ENCODE results near the gene ALDH3A1.

Gene ALDH3A1

DNA sequence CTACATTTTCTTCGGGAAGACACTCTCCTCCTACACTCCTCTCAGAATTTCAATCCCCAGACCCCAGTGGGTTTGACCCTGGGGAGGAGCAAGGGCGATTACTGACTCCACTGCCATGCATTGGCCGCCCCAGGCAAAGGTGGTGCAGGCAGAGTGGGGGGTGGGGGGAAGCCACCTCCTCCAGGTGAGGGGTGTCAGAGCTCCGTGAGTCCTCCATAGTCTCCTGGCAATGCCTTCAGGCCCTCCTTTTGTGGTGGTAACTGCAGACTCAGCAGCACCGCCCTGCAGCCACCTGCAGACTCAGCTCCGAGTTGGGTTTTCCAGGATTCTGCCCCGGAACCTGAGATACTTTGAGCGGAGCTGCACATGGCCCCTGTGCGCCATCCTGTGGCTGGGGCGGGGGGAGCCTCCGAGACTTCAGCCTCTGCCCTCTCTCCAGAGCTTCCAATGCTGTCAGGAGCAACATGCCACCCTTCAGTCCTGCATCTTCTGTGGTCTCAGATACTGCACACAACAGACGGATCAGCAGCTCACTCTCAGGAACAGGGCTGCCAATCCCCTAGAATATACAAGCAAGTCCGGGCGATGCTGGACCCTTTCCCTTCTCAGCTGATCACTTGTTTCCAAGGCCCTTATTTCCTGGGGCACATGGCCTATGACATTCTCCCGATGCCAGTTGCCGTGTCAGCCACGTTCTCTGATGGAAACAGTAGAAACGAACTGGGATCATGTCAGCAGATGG is 29.3 kb downstream of the ALDH3A1 start:
- DNase-seq: no peak

DNA sequence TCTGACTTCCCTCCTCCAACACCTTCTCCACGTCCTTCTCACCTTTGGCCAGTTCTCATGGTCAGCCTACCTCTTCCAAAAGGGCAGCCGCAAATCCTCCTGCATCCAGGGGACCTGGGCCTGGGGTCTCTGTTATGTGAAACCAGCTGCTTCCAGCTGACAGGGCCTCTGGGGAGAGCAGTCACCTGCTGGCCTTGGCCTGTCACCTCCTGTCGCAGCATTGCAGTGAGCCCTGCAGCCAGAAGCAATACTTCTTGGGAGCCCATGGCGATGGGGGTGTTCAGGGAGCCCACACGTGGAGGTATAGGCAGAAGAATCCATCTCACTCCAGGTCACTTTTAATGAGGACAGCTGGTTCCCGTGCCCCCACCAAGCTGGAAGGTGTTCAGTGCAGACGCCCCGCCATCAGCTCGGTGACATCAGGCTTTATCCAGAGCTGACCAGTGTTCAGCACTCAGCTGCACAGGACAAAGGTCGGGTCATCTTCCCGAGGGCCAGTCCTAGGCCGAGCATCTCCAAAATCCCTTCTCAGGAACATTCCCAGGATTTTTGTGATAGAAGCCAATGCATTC is 30.0 kb downstream of the ALDH3A1 start:
- no peak for DNase-seq

GRCh38 chr17:19717411-19717908 is 30.6 kb downstream of the ALDH3A1 start:
- DNase-seq: no peak

DNA sequence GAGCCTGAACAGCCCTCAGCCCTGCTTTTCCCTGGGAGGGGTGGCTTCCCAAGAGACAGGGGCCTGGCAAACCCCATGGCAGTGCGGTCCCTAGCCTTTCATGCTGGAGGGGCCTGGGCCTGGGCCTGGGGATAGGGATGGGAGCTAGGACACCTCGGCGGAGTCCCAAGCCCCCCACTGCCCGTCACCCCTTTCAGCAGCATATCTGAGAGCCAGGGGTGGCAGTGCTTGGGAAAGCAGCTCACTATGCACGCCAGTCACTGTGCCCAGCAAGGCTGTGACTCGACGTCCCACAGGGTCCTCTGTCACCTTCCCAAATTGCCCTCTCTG is 31.1 kb downstream of the ALDH3A1 start:
- no peak for DNase-seq

DNA sequence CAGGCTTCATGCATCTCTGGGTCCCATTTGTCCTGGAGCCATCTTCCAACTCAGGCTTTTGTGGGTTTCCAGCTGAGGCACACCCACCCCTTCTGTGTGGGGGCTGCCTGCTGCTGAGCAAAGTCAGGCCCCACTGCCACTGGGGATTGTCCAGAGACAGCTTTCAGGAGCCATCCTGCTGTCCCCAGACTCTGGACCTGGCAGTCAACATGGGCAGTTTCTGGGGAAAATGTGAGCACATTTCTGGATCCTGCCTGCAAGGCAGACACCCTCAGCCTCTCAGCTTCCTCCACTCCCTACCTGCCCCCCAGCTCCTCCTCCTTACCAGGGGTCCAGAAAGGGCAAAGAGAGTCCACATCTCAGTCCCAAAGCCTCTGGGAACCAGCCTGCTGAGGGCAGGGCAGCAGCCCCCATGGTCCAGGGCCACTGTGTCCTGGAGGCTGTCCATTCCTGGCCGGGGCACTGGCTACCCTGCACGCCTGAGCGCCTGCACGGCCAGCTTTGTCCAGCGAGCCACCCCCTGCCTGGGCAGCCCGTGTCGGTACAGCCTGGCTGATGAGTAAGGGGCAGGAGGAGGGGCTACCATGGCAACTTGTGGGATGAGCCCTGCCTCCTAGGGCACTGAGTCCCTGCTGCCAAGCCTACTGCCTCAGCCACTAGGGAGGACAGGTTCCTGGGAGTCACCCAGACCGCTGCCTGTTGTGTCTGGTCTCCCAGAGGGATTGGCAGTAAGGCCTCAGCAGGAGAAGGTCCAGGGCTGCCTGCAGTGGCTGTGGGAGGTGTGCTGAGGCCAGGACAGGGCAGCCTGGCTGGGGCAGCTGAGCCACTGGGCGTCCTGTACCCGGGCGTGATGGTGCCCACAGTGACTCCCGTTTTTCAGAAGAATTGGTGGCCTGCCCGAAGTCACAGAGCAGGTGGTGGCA is 31.7 kb downstream of the ALDH3A1 start, which contains the start of gene SLC47A2:
SLC47A2 (minus strand) TSS at position 477 of the 923 bp plus-strand sequence; CDS start at position 448, 29 bp downstream.
- no peak for DNase-seq

DNA sequence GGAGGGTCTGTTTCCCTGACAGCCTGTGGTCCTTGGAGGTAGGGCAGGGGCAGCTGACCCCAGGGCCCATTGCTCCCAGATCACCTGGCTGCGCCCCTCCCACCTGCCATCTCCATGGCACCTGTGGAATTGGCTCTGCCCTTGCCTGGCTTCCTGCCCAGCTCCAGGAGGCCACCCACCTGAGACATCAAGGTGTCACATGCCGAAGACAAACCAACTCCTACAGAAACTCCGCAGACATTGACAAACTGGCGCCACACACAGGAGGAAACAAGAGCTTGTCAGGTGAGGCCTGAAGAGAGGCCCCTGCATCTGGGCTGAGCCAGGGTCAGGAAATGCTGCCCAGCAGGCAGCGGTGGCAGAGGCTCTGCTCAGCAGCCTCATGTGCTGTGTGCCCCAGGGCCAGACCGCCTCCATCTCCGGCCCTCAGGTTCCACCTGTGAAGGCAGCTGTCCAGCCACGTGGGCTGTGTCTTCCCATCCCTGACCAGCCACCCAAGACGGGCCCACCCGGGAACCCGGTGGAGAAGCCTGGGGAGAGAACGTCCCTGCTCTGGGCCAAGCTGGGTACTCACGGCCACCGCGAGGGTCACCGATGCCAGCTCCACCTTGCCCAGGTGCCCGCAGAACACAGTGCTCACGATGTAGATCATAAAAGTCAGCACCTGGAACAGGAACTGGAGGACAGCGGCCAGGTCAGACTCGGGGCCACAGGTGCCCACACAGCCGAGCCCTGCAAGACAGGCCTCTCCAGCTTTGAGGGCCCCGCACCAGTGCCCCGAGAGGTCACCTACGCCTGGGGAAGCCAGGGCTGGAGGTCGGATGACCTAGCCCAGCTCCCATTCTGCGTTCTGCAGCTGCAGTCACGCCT is 33.3 kb downstream of the ALDH3A1 start:
- DNase-seq: no peak

DNA sequence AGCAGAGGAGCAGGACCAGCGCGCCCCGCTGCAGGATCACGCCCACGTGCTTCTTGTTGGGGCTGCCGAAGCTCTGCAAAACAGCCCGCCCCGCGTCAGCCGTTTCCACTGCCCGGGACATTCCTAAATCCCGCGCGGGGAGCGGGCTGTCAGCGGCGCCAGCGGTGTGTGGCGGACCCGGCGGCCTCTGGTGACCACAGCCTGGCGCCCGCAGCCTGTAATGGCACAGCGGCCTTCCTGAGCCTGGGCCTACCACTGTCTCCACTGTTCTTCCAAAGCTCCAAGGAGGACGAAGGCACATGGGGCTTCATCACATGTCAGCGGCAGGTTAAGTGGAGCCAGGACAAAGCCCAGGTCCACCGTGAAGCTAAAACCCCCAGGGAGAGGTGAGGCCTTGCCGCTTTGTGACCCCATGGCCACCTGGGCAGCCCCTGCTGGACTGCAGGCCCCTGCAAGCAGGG is 34.2 kb downstream of the ALDH3A1 start:
- no peak for DNase-seq

- DNase-seq: no peak
Observed at GRCh38 chr17:19713462-19713861, 34.6 kb downstream of the ALDH3A1 start.

DNA sequence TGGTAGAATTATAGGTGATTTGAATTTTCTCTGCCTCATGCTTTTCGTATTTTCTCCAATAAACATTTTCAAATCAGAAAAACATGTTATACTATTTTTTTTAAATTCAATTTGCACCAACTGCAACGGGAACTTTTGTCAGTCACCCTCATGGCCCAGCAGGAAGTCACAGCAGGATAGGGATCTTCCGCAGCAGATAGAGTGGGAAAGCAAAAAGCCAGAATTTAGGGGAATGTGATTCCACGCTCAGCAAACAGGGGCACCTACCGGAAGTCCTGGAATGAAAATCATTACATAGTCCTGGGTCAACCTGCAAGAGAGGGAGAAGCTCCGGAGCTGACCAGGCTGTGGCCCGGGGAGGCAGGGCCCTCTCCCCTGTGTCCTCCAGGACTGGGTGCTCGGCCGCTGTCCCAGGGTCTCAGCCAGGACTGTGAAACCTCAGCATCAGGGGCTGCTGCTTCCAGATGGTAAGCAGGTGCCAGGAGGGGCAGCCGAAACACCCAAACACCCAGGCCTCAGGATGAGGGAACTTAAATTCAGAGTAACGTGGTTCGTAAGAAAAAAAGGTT is 35.6 kb downstream of the ALDH3A1 start:
- DNase-seq: no peak

GRCh38 chr17:19709841-19710240 is 38.3 kb downstream of the ALDH3A1 start:
- no peak for DNase-seq

GRCh38 chr17:19708431-19709175 is 39.5 kb downstream of the ALDH3A1 start:
- no peak for DNase-seq

DNA sequence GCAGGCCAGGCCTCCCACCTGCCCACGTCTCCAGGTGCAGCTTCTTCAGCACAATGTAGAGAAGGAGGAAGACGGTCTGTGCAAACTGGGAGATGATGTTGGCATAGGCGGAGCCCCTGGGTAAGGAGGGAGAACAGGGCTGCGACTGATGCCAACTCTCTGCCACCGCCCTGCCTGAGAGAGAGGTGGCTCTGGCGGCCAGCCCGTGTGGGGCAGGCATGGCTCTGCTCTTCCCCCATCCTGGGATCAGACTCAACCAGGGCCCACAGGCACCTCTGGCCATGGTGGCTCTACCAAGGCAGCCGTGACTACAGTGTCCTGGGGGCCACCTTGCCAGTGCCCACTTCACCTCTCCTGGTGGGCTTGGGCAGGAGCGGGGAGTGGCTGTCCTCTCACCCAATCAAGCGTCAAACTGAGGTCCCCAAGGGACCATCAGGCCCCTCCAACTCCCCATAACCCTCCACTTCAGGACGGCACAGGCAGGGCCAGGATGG is 40.3 kb downstream of the ALDH3A1 start:
- DNase-seq: no peak

- DNase-seq: no peak
Observed at GRCh38 chr17:19706791-19707727, 41.0 kb downstream of the ALDH3A1 start.

DNA sequence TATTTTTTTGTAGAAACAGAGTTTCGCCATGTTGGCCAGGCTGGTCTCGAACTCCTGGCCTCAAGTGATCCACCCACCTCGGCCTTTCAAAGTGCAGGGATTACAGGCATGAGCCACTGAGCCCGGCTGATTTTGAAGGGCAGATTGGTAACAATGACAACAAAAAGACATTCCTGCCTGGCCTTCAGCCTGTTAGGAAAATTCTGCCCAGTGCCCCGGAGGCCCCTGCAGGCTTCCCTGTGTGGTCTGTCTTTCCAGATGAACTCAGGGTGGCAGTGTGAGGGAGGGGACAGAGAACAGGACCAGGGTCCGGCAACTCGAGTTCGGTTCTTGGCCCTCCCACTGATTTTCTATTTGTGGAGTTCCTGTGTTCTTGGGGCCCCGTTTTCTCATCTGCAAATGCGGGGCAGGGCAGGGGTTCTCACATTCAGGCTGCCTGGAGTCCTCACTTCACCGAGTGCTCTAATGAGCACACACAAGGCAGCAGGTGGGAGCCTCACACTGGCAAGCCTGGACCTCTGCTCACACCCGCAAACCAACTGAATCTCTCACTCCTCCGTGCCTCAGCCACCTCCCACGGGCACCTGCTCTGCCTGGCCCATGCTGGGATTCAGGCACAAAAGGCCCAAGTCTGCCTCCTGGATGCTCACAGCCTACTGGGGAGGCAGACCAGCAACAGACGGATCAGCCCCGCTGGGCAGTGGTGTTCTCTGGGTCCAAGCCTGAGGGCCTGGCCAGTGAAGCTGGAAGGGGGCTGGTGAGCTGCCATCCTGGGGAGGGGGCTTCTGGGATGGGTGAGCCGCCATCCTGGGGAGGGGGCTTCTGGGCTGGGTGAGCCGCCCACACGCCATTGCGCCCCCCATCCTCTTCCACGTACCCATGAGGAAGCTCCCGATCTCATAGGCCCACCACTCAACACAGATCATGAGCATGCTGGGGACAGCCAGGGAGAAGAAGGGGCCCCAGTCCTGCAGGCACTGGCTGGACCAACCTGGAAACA is 42.0 kb downstream of the ALDH3A1 start:
- DNase-seq: no peak

- DNase-seq: no peak
Observed at GRCh38 chr17:19705201-19705600, 42.9 kb downstream of the ALDH3A1 start.

GRCh38 chr17:19703828-19704613 is 44.1 kb downstream of the ALDH3A1 start:
- no peak for DNase-seq

- no peak for DNase-seq
Observed at GRCh38 chr17:19703106-19703827, 44.8 kb downstream of the ALDH3A1 start.
